ENCODE data around the gene KAZN. TPM values are rescaled to one million over a fixed set of nuclear protein-coding genes. Genes with fewer than 3 reads are reported as not detected.

The KAZN gene
- total RNA-seq (10 to 100 TPM; 17.8 to 22.9 TPM), polyA plus RNA-seq (ENCODE audit: insufficient read length in 2 of 2) (10 to 100 TPM; 53.8 to 54.0 TPM)
- long read RNA-seq, donor 1, partial matches to known transcripts, result 56 of 57 reads
- long read RNA-seq, donor 1, other reads (novel, unspliced or antisense), result 0 of 57 reads
- long read RNA-seq, donor 2, partial matches to known transcripts, result 8 of 10 reads
- long read RNA-seq, donor 2, other reads (novel, unspliced or antisense), result 0 of 10 reads
- long read RNA-seq, donor 3, partial matches to known transcripts, result 23 of 24 reads
- long read RNA-seq, donor 3, other reads (novel, unspliced or antisense), result 0 of 24 reads
- long read RNA-seq, donor 4, partial matches to known transcripts, result 0 of 2 reads
- long read RNA-seq, donor 4, other reads (novel, unspliced or antisense), result 0 of 2 reads

- H3K27me3 ChIP-seq (ENCODE audit: control insufficient read depth, insufficient read depth, low read length), result no peaks in the 10 kb centered on the region
- peak within 1 kb of the TSS; percentile 59 for H3K4me3 ChIP-seq (ENCODE audit: low read depth, low read length)
- no peaks in the 10 kb centered on the region for H3K36me3 ChIP-seq (ENCODE audit: control insufficient read depth, insufficient read depth, low read length)
- under 1% methylated on average over 81 of the region's 81 CpGs for WGBS (ENCODE audit: insufficient coverage)
- no peaks in the 10 kb centered on the region for H3K9me3 ChIP-seq (ENCODE audit: control insufficient read depth, insufficient read depth, low read length)
- H3K27ac ChIP-seq (ENCODE audit: low read depth, low read length), result peak within 1 kb of the TSS; percentile 16
- peak in 5 of 6 donors; percentile 28 to 94 (median 60) for DNase-seq (ENCODE audit: low read depth in 4 of 6, low spot score in 6 of 6)
- peaks cover 21% of the 10 kb centered on the region for H3K4me1 ChIP-seq (ENCODE audit: control insufficient read depth, insufficient read depth, low read length)
These were observed at the start of gene KAZN for GRCh38 chr1:14598498-14599182. KAZN (plus strand) TSS chr1:14598685.

DNA sequence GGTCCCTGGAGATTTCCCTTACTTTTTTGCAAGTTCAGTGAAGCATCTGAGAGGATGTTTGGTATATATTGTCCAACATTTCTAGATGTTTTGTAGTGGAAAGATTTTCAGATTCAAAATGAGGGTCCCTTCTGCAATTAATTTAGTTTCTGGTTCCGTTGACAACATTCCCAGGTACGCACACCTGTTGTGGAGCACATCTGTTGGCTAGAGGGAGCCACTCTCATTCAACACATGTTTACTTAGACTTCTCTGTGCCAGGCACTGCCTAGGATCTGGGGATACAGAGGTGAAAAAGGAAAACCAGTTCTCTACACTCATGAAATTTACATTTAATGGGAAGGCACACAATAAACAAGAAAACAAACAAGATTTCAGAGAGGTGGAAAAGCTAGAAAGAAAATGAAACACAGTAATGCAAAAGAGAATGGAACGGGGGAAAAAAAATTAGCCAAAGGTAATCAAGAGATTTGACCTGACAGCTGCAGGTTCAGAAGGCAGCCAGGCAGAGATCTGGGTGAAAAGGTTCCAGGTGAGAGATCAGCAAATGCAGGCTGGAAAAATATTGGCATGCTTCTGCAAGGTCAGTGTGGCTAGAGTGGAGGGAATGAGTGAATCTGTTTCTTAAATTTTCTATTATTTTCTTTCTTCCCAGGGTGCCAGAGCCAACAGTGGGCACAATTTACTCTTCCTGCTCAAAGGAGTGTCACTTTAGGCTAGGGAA is 48.4 kb upstream of the KAZN start:
- Histone ChIP-seq H3K9me3 (ENCODE audit: control insufficient read depth, insufficient read depth, low read length) (no peaks in the 10 kb centered on the region), H3K36me3 (ENCODE audit: control insufficient read depth, insufficient read depth, low read length) (no peaks in the 10 kb centered on the region), H3K27ac (ENCODE audit: low read depth, low read length) (no peak overlapping the region), H3K4me1 (ENCODE audit: control insufficient read depth, insufficient read depth, low read length) (peaks cover 23% of the 10 kb centered on the region), H3K27me3 (ENCODE audit: control insufficient read depth, insufficient read depth, low read length) (no peaks in the 10 kb centered on the region), H3K4me3 (ENCODE audit: low read depth, low read length) (no peak overlapping the region)
- WGBS (ENCODE audit: insufficient coverage), result 93% methylated on average over 1 of the region's 3 CpGs
- no peak for DNase-seq (ENCODE audit: low read depth in 4 of 6, low spot score in 6 of 6)

- H3K9me3 ChIP-seq (ENCODE audit: control insufficient read depth, insufficient read depth, low read length), result no peaks in the 10 kb centered on the region
- H3K4me1 ChIP-seq (ENCODE audit: control insufficient read depth, insufficient read depth, low read length), result peaks cover 23% of the 10 kb centered on the region
- H3K27ac ChIP-seq (ENCODE audit: low read depth, low read length), result no peak overlapping the region
- no peaks in the 10 kb centered on the region for H3K27me3 ChIP-seq (ENCODE audit: control insufficient read depth, insufficient read depth, low read length)
- WGBS (ENCODE audit: insufficient coverage), result 75% methylated on average over 2 of the region's 8 CpGs
- H3K4me3 ChIP-seq (ENCODE audit: low read depth, low read length), result no peak overlapping the region
- no peaks in the 10 kb centered on the region for H3K36me3 ChIP-seq (ENCODE audit: control insufficient read depth, insufficient read depth, low read length)
- no peak for DNase-seq (ENCODE audit: low read depth in 4 of 6, low spot score in 6 of 6)
These were observed 47.1 kb upstream of the KAZN start for GRCh38 chr1:14551386-14551785.

- Histone ChIP-seq H3K4me3 (ENCODE audit: low read depth, low read length) (no peak overlapping the region), H3K27ac (ENCODE audit: low read depth, low read length) (no peak overlapping the region), H3K9me3 (ENCODE audit: control insufficient read depth, insufficient read depth, low read length) (no peaks in the 10 kb centered on the region), H3K27me3 (ENCODE audit: control insufficient read depth, insufficient read depth, low read length) (no peaks in the 10 kb centered on the region), H3K4me1 (ENCODE audit: control insufficient read depth, insufficient read depth, low read length) (peaks cover 23% of the 10 kb centered on the region), H3K36me3 (ENCODE audit: control insufficient read depth, insufficient read depth, low read length) (no peaks in the 10 kb centered on the region)
- 34% methylated on average over 10 of the region's 11 CpGs for WGBS (ENCODE audit: insufficient coverage)
- peak in 5 of 6 donors; percentile 48 to 92 (median 60) for DNase-seq (ENCODE audit: low read depth in 4 of 6, low spot score in 6 of 6)
These were observed 46.1 kb upstream of the KAZN start for GRCh38 chr1:14552246-14552965.

- Histone ChIP-seq H3K27ac (ENCODE audit: low read depth, low read length) (no peak overlapping the region), H3K36me3 (ENCODE audit: control insufficient read depth, insufficient read depth, low read length) (no peaks in the 10 kb centered on the region), H3K4me1 (ENCODE audit: control insufficient read depth, insufficient read depth, low read length) (peaks cover 23% of the 10 kb centered on the region), H3K27me3 (ENCODE audit: control insufficient read depth, insufficient read depth, low read length) (no peaks in the 10 kb centered on the region), H3K4me3 (ENCODE audit: low read depth, low read length) (no peak overlapping the region), H3K9me3 (ENCODE audit: control insufficient read depth, insufficient read depth, low read length) (no peaks in the 10 kb centered on the region)
- 57% methylated on average over 4 of the region's 7 CpGs for WGBS (ENCODE audit: insufficient coverage)
- peak in 1 of 6 donors; percentile 51 for DNase-seq (ENCODE audit: low read depth in 4 of 6, low spot score in 6 of 6)
These were observed 44.8 kb upstream of the KAZN start for GRCh38 chr1:14553711-14554110.

DNA sequence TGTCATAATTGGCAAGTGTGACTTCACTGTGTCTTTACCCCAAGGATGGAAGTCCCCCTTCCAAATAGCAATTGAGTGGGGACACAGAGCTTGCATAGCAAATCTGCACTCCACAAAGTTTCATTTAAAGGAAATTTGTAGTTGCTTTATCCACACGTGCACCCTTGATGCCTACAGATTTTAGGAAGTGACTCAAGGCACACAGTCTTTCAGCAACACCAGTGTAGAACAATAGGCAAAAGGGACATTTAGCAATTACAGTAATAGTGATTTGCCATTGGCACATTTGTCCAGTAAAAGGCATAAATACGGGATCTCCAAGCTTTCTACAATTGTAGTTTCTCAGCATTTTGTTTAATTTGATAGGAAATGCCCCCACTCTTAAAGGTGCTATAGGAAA is 43.4 kb upstream of the KAZN start:
- Histone ChIP-seq H3K27me3 (ENCODE audit: control insufficient read depth, insufficient read depth, low read length) (no peaks in the 10 kb centered on the region), H3K4me1 (ENCODE audit: control insufficient read depth, insufficient read depth, low read length) (peaks cover 23% of the 10 kb centered on the region), H3K36me3 (ENCODE audit: control insufficient read depth, insufficient read depth, low read length) (no peaks in the 10 kb centered on the region), H3K9me3 (ENCODE audit: control insufficient read depth, insufficient read depth, low read length) (no peaks in the 10 kb centered on the region), H3K27ac (ENCODE audit: low read depth, low read length) (no peak overlapping the region), H3K4me3 (ENCODE audit: low read depth, low read length) (no peak overlapping the region)
- 83% methylated on average over 1 of the region's 2 CpGs for WGBS (ENCODE audit: insufficient coverage)
- DNase-seq (ENCODE audit: low read depth in 4 of 6, low spot score in 6 of 6), result no peak

GRCh38 chr1:14561014-14561693 is 37.3 kb upstream of the KAZN start:
- no peaks in the 10 kb centered on the region for H3K27me3 ChIP-seq (ENCODE audit: control insufficient read depth, insufficient read depth, low read length)
- no peaks in the 10 kb centered on the region for H3K4me1 ChIP-seq (ENCODE audit: control insufficient read depth, insufficient read depth, low read length)
- no peak for DNase-seq (ENCODE audit: low read depth in 4 of 6, low spot score in 6 of 6)
- WGBS (ENCODE audit: insufficient coverage), result 99% methylated on average over 8 of the region's 8 CpGs
- no peaks in the 10 kb centered on the region for H3K36me3 ChIP-seq (ENCODE audit: control insufficient read depth, insufficient read depth, low read length)
- H3K4me3 ChIP-seq (ENCODE audit: low read depth, low read length), result no peak overlapping the region
- H3K9me3 ChIP-seq (ENCODE audit: control insufficient read depth, insufficient read depth, low read length), result peaks cover 4% of the 10 kb centered on the region
- no peak overlapping the region for H3K27ac ChIP-seq (ENCODE audit: low read depth, low read length)

DNA sequence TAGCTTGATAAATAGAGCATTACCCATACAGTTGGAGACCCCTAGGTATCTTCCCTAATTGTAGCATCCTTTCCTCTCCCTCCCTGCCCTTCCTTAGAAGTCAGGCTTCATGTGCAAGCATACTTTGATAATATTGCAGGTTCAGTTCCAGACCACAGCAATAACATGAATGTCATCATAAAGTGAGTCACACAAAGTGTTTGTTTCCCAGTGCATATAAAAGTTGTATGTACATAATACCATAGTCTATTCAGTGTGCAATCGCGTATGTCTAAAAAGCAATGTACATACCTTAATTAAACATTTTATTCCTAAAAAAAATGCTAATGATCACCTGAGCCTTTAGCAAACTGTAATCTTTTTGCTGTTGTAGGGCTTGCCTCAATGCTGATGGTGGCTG is 33.4 kb upstream of the KAZN start:
- Histone ChIP-seq H3K27me3 (ENCODE audit: control insufficient read depth, insufficient read depth, low read length) (no peaks in the 10 kb centered on the region), H3K36me3 (ENCODE audit: control insufficient read depth, insufficient read depth, low read length) (no peaks in the 10 kb centered on the region), H3K27ac (ENCODE audit: low read depth, low read length) (no peak overlapping the region), H3K4me3 (ENCODE audit: low read depth, low read length) (no peak overlapping the region), H3K4me1 (ENCODE audit: control insufficient read depth, insufficient read depth, low read length) (no peaks in the 10 kb centered on the region), H3K9me3 (ENCODE audit: control insufficient read depth, insufficient read depth, low read length) (peaks cover 6% of the 10 kb centered on the region)
- WGBS (ENCODE audit: insufficient coverage), result no CpG with 5 or more reads among the region's 2 CpGs
- DNase-seq (ENCODE audit: low read depth in 4 of 6, low spot score in 6 of 6), result no peak

DNA sequence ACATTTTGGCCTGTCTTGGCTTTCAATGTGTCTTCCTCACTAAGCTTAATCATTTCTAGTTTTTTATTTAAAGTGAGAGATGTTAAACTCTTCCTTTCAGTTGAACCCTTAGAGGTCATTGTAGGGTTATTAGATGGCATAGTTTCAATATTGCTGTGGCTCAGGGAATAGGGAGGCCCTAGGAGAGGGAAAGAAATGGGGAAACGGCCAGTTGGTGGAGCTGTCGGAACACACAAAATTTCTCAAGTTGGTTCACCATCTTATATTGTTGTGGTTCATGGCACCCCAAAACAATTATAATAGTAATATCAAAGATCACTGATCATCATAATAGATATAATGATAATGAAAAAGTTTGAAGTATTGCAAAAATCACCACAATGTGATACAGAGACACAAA is 31.4 kb upstream of the KAZN start:
- peaks cover 3% of the 10 kb centered on the region for H3K4me1 ChIP-seq (ENCODE audit: control insufficient read depth, insufficient read depth, low read length)
- no peaks in the 10 kb centered on the region for H3K27me3 ChIP-seq (ENCODE audit: control insufficient read depth, insufficient read depth, low read length)
- WGBS (ENCODE audit: insufficient coverage), result no CpG with 5 or more reads among the region's 2 CpGs
- H3K36me3 ChIP-seq (ENCODE audit: control insufficient read depth, insufficient read depth, low read length), result no peaks in the 10 kb centered on the region
- DNase-seq (ENCODE audit: low read depth in 4 of 6, low spot score in 6 of 6), result no peak
- H3K27ac ChIP-seq (ENCODE audit: low read depth, low read length), result no peak overlapping the region
- peaks cover 6% of the 10 kb centered on the region for H3K9me3 ChIP-seq (ENCODE audit: control insufficient read depth, insufficient read depth, low read length)
- no peak overlapping the region for H3K4me3 ChIP-seq (ENCODE audit: low read depth, low read length)

All from spinal cord (tissue), 10 donors.